ENCODE measurements around the gene CDADC1. TPM values are rescaled to one million over a fixed set of nuclear protein-coding genes. Genes with fewer than 3 reads are reported as not detected.

The CDADC1 gene
- total and polyA plus RNA-seq, 2 donors (not counting 3 experiments of a cell fraction or from before 2014, with no cell fraction given), result 2.4 to 9.1 TPM

- no peaks in the 10 kb centered on the region for H4K20me1 ChIP-seq (replicated peaks; ENCODE audit: control insufficient read depth, extremely low read depth, insufficient read depth, low read length)
- no peaks in the 10 kb centered on the region for H3K79me2 ChIP-seq (ENCODE audit: control insufficient read depth, insufficient read depth, low read length)
- H3K27me3 ChIP-seq (ENCODE audit: control insufficient read depth in 2 of 2, insufficient read depth in 2 of 2, low read length in 2 of 2), result no peaks in the 10 kb centered on the region
- no peaks in the 10 kb centered on the region for H3K9me3 ChIP-seq (replicated peaks; ENCODE audit: control insufficient read depth, insufficient read depth, low read length)
- no peaks in the 10 kb centered on the region for H3K9me1 ChIP-seq (replicated peaks; ENCODE audit: control insufficient read depth, extremely low read depth, insufficient read depth, low read length)
- H3K4me1 ChIP-seq (ENCODE audit: control insufficient read depth, extremely low read depth, insufficient read depth, low read length), result peaks cover 7% of the 10 kb centered on the region
- H3K4me2 ChIP-seq (ENCODE audit: insufficient read depth, low read length), result no peak overlapping the region
- no peak overlapping the region for H3K27ac ChIP-seq (ENCODE audit: insufficient read depth, low read depth, low read length)
- TF ChIP-seq POLR2A (IDR thresholded peaks at IDR 0.05; ENCODE audit: low read depth, low read length), result no peak
- TF ChIP-seq FOS (IDR thresholded peaks at IDR 0.05; ENCODE audit: borderline replicate concordance, insufficient read depth, low read length), result no peak
- TF ChIP-seq GATA2 (IDR thresholded peaks at IDR 0.05; ENCODE audit: insufficient read depth, insufficient read length, low read depth, low read length), result no peak
- TF ChIP-seq, protein P1, sequence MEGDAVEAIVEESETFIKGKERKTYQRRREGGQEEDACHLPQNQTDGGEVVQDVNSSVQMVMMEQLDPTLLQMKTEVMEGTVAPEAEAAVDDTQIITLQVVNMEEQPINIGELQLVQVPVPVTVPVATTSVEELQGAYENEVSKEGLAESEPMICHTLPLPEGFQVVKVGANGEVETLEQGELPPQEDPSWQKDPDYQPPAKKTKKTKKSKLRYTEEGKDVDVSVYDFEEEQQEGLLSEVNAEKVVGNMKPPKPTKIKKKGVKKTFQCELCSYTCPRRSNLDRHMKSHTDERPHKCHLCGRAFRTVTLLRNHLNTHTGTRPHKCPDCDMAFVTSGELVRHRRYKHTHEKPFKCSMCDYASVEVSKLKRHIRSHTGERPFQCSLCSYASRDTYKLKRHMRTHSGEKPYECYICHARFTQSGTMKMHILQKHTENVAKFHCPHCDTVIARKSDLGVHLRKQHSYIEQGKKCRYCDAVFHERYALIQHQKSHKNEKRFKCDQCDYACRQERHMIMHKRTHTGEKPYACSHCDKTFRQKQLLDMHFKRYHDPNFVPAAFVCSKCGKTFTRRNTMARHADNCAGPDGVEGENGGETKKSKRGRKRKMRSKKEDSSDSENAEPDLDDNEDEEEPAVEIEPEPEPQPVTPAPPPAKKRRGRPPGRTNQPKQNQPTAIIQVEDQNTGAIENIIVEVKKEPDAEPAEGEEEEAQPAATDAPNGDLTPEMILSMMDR (IDR thresholded peaks at IDR 0.05; ENCODE audit: extremely low read depth in 1 of 2, insufficient read depth in 1 of 2, low read depth in 1 of 2, low read length in 2 of 2), result no peak
- TF ChIP-seq JUN (IDR thresholded peaks at IDR 0.05; ENCODE audit: borderline replicate concordance, insufficient read depth, insufficient read length, low read depth), result no peak
- no peak for TF ChIP-seq POLR2AphosphoS5 (IDR thresholded peaks at IDR 0.05; ENCODE audit: insufficient read depth, low read depth, low read length)
- TF ChIP-seq MAX (IDR thresholded peaks at IDR 0.05; ENCODE audit: insufficient read depth, insufficient read length), result no peak
- no peak for TF ChIP-seq MYC (IDR thresholded peaks at IDR 0.05; ENCODE audit: low read depth, low read length)
- TF ChIP-seq EZH2 (IDR thresholded peaks at IDR 0.05; ENCODE audit: borderline replicate concordance, low read depth, low read length, severe bottlenecking), result no peak
- H3K4me3 ChIP-seq (replicated peaks in 1 of 3; ENCODE audit: insufficient read depth in 1 of 3, low read depth in 1 of 3, low read length in 3 of 3), result no peak overlapping the region
- FAIRE-seq, result no peak
- no peaks in the 10 kb centered on the region for H3K36me3 ChIP-seq (ENCODE audit: control insufficient read depth in 2 of 2, extremely low read depth in 1 of 2, insufficient read depth in 2 of 2, low read length in 2 of 2)
- dilution Hi-C loops (cut with MboI; ENCODE audit: extremely low pct_ligation_motif_present, low sequenced_read_pairs), result no loop called here
- no peak overlapping the region for H2AFZ ChIP-seq (ENCODE audit: low read depth, low read length)
- ChIA-PET CTCF (interaction anchor here (0.6 to 4.8 kb wide), 8 partner anchors 9 to 306 kb away, joined by 3 to 60 read pairs (median 4); partner anchors contain the start of genes CAB39L and SETDB2), POLR2A (no interaction called here)
- BruUV-seq (replicated peaks), result no TSS peak
- no peak overlapping the region for H3K9ac ChIP-seq (replicated peaks; ENCODE audit: extremely low read depth, insufficient read depth, low read length)
- no peak for DNase-seq (ENCODE audit: low read depth, low spot score)
- intact Hi-C loops (cut with micrococcal nuclease), result loop anchor here (5.0 kb wide), 1 partner anchor 285 kb away; the partner anchor contains the start of gene RCBTB1
Observed at GRCh38 chr13:49302222-49302621, 54.5 kb downstream of the CDADC1 start.
